Renal pelvis (tissue), 12 donors: ENCODE measurements around the gene EIF4G2. TPM values are rescaled to one million over a fixed set of nuclear protein-coding genes. Genes with fewer than 3 reads are reported as not detected.
"Not testable (repeated sequence)": the region's sequence is repeated elsewhere in the genome, so short reads cannot be mapped to it uniquely, and the experiment has no call there.

Experiments
- DNase-seq: peaks from one replicate; pipeline ENCODE4 v3.0.0-alpha.2; 2013
- long read RNA-seq, 16 experiments: transcript quantifications; one replicate each; lab custom pipeline, GENCODE V29; 2026
- polyA plus RNA-seq, 3 donors: library from polyadenylated mRNA; unstranded; fragments of 120-200 nt; gene quantifications; one replicate each; pipeline ENCODE4 v1.2.1, GENCODE V29; 2013; ENCODE audit not compliant: insufficient read length in 3 of 3

The EIF4G2 gene
- polyA plus RNA-seq, result 100 to 1,000 TPM; 849 to 937 (median 854) TPM
- long read RNA-seq, donor 1, transcript EIF4G2-202 (21 exons, 3,346 nt), result minor isoform, 7 of 187 reads
- long read RNA-seq, donor 1, transcript EIF4G2-228 (2 exons, 523 nt), result minor isoform, 5 of 187 reads
- long read RNA-seq, donor 1, transcript EIF4G2-201 (22 exons, 3,978 nt), result major isoform, 37 of 187 reads
- long read RNA-seq, donor 1, partial matches to known transcripts, result 133 of 187 reads
- long read RNA-seq, donor 1, other reads (novel, unspliced or antisense), result 0 of 187 reads
- long read RNA-seq, donor 2, transcript EIF4G2-228 (2 exons, 523 nt), result minor isoform, 5 of 283 reads
- long read RNA-seq, donor 2, transcript EIF4G2-204 (3 exons, 690 nt), result minor isoform, 7 of 283 reads
- long read RNA-seq, donor 2, transcript EIF4G2-201 (22 exons, 3,978 nt), result major isoform, 65 of 283 reads
- long read RNA-seq, donor 2, partial matches to known transcripts, result 200 of 283 reads
- long read RNA-seq, donor 2, other reads (novel, unspliced or antisense), result 0 of 283 reads
- long read RNA-seq, donor 3, transcript EIF4G2-204 (3 exons, 690 nt), result minor isoform, 9 of 259 reads
- long read RNA-seq, donor 3, transcript EIF4G2-228 (2 exons, 523 nt), result minor isoform, 10 of 259 reads
- long read RNA-seq, donor 3, transcript EIF4G2-201 (22 exons, 3,978 nt), result major isoform, 37 of 259 reads
- long read RNA-seq, donor 3, partial matches to known transcripts, result 195 of 259 reads
- long read RNA-seq, donor 3, other reads (novel, unspliced or antisense), result 0 of 259 reads
- long read RNA-seq, donor 4, transcript EIF4G2-204 (3 exons, 690 nt), result minor isoform, 5 of 179 reads
- long read RNA-seq, donor 4, transcript EIF4G2-201 (22 exons, 3,978 nt), result major isoform, 44 of 179 reads
- long read RNA-seq, donor 4, partial matches to known transcripts, result 124 of 179 reads
- long read RNA-seq, donor 4, other reads (novel, unspliced or antisense), result 0 of 179 reads
- long read RNA-seq, donor 5, transcript EIF4G2-201 (22 exons, 3,978 nt), result major isoform, 16 of 142 reads
- long read RNA-seq, donor 5, partial matches to known transcripts, result 114 of 142 reads
- long read RNA-seq, donor 5, other reads (novel, unspliced or antisense), result 0 of 142 reads
- long read RNA-seq, donor 6, transcript EIF4G2-201 (22 exons, 3,978 nt), result major isoform, 36 of 188 reads
- long read RNA-seq, donor 6, transcript EIF4G2-204 (3 exons, 690 nt), result minor isoform, 8 of 188 reads
- long read RNA-seq, donor 6, partial matches to known transcripts, result 138 of 188 reads
- long read RNA-seq, donor 6, other reads (novel, unspliced or antisense), result 0 of 188 reads
- long read RNA-seq, donor 7, transcript EIF4G2-201 (22 exons, 3,978 nt), result major isoform, 34 of 426 reads
- long read RNA-seq, donor 7, transcript EIF4G2-204 (3 exons, 690 nt), result minor isoform, 12 of 426 reads
- long read RNA-seq, donor 7, transcript EIF4G2-228 (2 exons, 523 nt), result minor isoform, 14 of 426 reads
- long read RNA-seq, donor 7, partial matches to known transcripts, result 357 of 426 reads
- long read RNA-seq, donor 7, other reads (novel, unspliced or antisense), result 0 of 426 reads
- long read RNA-seq, donor 8, transcript EIF4G2-204 (3 exons, 690 nt), result minor isoform, 7 of 128 reads
- long read RNA-seq, donor 8, transcript EIF4G2-201 (22 exons, 3,978 nt), result major isoform, 20 of 128 reads
- long read RNA-seq, donor 8, partial matches to known transcripts, result 92 of 128 reads
- long read RNA-seq, donor 8, other reads (novel, unspliced or antisense), result 0 of 128 reads
- long read RNA-seq, donor 9, transcript EIF4G2-201 (22 exons, 3,978 nt), result major isoform, 36 of 320 reads
- long read RNA-seq, donor 9, transcript EIF4G2-204 (3 exons, 690 nt), result minor isoform, 8 of 320 reads
- long read RNA-seq, donor 9, transcript EIF4G2-228 (2 exons, 523 nt), result minor isoform, 9 of 320 reads
- long read RNA-seq, donor 9, transcript EIF4G2-205 (21 exons, 3,654 nt), result minor isoform, 5 of 320 reads
- long read RNA-seq, donor 9, partial matches to known transcripts, result 255 of 320 reads
- long read RNA-seq, donor 9, other reads (novel, unspliced or antisense), result 0 of 320 reads
- long read RNA-seq, donor 10, transcript EIF4G2-201 (22 exons, 3,978 nt), result major isoform, 26 of 286 reads
- long read RNA-seq, donor 10, transcript EIF4G2-228 (2 exons, 523 nt), result minor isoform, 10 of 286 reads
- long read RNA-seq, donor 10, partial matches to known transcripts, result 241 of 286 reads
- long read RNA-seq, donor 10, other reads (novel, unspliced or antisense), result 0 of 286 reads
- long read RNA-seq, donor 11, transcript EIF4G2-204 (3 exons, 690 nt), result minor isoform, 6 of 181 reads
- long read RNA-seq, donor 11, transcript EIF4G2-228 (2 exons, 523 nt), result minor isoform, 11 of 181 reads
- long read RNA-seq, donor 11, transcript EIF4G2-201 (22 exons, 3,978 nt), result major isoform, 23 of 181 reads
- long read RNA-seq, donor 11, partial matches to known transcripts, result 138 of 181 reads
- long read RNA-seq, donor 11, other reads (novel, unspliced or antisense), result 0 of 181 reads
- long read RNA-seq, donor 12, transcript EIF4G2-201 (22 exons, 3,978 nt), result major isoform, 61 of 304 reads
- long read RNA-seq, donor 12, transcript EIF4G2-204 (3 exons, 690 nt), result minor isoform, 18 of 304 reads
- long read RNA-seq, donor 12, partial matches to known transcripts, result 214 of 304 reads
- long read RNA-seq, donor 12, other reads (novel, unspliced or antisense), result 0 of 304 reads
- long read RNA-seq, donor 13, transcript EIF4G2-201 (22 exons, 3,978 nt), result major isoform, 12 of 123 reads
- long read RNA-seq, donor 13, transcript EIF4G2-228 (2 exons, 523 nt), result minor isoform, 9 of 123 reads
- long read RNA-seq, donor 13, partial matches to known transcripts, result 91 of 123 reads
- long read RNA-seq, donor 13, other reads (novel, unspliced or antisense), result 0 of 123 reads
- long read RNA-seq, donor 14, result 0 reads
- long read RNA-seq, donor 15, transcript EIF4G2-202 (21 exons, 3,346 nt), result minor isoform, 6 of 187 reads
- long read RNA-seq, donor 15, transcript EIF4G2-201 (22 exons, 3,978 nt), result major isoform, 46 of 187 reads
- long read RNA-seq, donor 15, transcript EIF4G2-204 (3 exons, 690 nt), result minor isoform, 9 of 187 reads
- long read RNA-seq, donor 15, partial matches to known transcripts, result 121 of 187 reads
- long read RNA-seq, donor 15, other reads (novel, unspliced or antisense), result 0 of 187 reads
- long read RNA-seq, donor 16, transcript EIF4G2-204 (3 exons, 690 nt), result minor isoform, 9 of 324 reads
- long read RNA-seq, donor 16, transcript EIF4G2-201 (22 exons, 3,978 nt), result major isoform, 39 of 324 reads
- long read RNA-seq, donor 16, transcript EIF4G2-228 (2 exons, 523 nt), result minor isoform, 14 of 324 reads
- long read RNA-seq, donor 16, partial matches to known transcripts, result 252 of 324 reads
- long read RNA-seq, donor 16, other reads (novel, unspliced or antisense), result 0 of 324 reads

DNA sequence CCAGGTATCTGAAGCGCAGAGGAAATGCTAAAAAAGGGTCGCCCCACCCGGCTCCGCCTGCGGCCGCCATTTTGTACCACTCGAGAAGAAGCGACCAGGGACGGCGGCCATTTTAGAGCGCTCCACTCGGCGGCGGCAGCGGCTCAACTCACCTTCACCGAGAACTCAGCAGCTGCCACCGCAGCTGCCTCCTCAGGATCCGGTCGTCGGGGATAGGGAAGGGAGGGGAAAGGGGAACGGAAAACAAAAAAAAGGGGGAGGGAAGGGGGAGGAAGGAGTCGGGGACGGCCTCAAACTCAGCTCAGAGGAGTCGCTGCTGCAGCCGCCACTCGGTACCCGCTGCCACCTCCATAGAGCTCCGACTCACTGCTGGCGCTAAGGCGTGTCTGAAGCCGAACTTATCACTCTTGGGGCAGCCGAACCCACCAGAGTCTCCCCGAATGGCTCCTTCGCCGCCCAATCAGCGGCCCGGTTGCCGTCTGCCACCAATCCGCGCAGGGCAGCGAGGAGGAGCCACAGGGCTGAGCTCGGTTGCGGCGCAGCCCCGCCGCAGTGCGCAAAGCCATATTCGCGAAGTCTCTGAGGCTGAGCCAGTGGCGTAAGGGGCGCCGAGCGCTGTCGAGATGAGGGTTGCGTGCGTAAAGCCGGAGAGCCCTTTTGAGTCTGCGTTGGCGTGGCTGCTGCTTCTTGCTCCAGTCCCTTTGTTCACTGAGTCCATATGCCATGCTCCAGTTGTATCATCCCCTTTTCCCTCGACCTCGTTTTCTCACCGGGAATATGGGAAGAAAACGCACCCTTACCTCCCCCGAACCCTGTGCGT lies at the start of gene EIF4G2:
EIF4G2 (minus strand) TSS at position 374 of the 820 bp plus-strand sequence.
- peak; percentile 98 for DNase-seq

DNA sequence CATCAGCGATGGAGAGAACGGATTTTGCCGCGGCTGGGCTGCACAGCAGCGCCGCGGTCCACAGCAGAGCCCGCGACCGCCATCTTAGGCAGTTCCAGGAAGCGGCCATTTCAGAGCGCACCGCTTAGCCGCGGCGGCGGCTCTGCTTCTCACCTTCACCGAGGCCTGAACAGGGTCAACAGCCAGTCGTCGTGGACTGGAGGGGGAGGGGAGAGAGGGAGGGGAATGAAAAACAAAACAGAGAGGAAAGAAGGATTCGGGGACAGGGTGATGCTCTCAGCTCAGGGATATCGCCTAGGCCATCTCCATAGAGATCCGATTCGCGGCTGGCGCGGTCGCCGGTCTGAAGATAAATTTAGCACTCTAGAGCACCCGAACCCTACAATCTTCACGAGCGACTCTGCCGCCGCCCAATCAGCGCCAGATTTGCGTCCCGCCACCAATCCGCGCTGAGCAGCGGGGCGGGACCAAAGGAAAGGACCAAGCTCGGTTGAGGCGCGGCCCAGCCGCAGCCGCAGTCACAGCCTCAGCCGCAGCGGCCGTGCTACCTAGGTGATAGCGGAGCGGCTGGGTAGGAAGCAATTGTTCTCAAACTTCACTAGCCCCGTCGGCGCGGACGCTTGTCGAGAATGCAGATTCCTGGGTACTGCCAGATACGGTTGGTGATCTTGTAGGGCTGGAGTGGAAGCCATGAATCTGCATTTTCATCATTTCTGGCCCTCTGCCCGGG lies 49.1 kb upstream of the EIF4G2 start, which contains the start of gene ZBED5:
ZBED5 (minus strand) TSS at position 345 of the 730 bp plus-strand sequence. CDS start 3,108 bp downstream, outside the sequence.
- DNase-seq, result peak; percentile 98

DNA sequence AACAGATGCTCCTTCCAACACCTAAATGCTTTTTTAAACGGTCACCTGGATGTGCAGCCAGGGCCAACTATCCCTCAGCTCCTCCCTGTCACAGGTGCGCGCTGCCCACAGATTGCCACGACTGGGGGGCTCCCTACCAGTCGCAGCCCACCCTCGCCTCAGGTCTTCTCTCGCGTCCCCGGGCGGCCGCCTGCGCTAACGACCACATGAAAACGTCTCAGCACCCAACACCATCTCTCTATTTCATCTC lies 48.7 kb upstream of the EIF4G2 start:
- no peak for DNase-seq

DNA sequence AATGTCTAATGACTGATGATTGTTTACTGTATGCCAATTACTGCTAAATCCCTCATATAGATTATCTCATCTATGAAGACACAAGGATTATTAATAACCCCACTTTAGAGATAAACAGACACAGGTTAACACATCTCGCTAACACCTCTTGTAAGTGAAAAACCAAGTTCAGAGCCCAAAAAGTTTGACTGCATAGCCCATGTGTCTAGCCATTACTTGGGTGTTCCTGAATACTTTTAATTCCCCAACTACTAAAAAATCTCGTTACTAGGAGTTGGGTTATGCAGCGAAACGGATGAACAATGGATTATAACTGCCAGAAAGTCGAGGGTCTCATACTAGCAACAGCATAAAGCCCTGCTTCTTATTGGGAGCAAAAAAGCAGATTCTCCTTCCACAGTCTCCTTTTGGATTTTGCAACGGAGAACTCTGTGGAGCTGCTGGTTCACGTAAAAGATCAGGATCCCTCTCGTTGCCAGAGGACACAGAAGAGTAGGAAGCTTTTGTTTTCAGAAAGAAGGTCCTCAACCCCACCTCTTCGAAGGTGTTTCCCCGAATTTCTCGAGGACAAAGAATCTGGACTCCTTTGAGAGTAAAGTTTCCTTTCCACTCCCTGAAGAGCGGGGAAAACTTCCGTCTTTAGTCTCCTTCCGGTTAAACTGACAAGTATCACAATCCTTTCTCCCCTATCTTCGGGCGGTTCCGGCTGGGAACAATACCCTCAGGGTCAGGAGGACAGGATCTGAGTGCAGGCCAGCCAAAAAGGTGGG lies 48.1 kb upstream of the EIF4G2 start:
- DNase-seq, result peak; percentile 56

DNA sequence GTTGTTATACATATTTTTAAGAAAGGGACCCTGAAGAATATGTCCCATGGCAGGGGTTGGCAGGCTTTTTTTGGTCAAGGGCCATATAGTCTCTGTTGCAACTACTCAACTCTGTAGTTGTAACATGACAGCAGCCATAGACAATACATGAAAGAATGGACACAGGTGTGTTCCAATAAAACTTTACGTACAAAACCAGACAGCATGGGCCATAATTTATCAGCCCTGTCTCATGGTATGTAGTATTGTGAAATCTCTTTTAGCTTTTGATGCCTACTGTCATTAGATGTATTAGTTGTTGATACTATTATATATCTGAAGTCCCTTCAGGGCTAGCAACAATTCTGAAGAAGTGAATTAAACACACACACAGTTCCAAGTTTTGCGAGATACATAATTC lies 46.6 kb upstream of the EIF4G2 start:
- no peak for DNase-seq

DNA sequence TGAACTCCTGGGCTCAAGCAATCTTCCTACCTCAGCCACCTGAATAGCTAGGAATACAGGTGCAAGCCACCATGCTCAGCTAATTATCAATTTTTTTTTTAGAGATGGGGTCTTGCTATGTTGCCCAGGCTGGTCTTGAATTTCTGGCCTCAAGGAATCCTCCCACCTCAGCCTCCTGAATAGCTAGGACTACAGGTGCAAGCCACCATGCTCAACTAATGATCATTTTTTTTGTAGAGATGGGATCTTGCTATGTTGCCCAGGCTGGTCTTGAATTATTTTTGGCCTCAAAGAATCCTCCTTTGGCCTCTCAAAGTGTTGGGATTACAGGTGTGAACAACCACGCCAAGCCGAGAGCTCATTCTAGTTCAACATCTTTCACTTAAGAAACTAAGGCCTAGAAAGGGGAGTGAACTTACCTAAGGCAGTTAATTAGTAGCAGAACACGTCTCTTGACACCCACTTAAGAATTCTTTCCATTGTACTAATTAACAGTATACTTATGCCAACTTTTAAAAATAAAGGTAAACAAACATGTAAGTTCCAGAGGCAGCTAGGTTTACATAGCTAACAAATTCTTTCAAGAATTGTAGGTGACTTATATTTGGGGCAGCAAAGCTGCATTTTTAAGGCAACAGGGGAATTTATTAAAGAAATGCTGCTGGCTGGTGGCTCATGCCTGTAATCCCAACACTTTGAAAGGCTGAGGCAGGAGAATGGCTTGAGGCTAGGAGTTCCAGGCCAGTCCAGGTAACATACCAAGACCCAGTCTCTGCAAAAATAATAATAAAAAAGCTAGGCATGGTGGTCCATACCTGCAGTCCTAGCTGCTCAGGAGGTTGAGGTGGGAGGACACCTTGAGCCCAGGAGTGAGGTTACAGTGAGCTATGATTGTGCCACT lies 39.5 kb upstream of the EIF4G2 start:
- no peak for DNase-seq

DNA sequence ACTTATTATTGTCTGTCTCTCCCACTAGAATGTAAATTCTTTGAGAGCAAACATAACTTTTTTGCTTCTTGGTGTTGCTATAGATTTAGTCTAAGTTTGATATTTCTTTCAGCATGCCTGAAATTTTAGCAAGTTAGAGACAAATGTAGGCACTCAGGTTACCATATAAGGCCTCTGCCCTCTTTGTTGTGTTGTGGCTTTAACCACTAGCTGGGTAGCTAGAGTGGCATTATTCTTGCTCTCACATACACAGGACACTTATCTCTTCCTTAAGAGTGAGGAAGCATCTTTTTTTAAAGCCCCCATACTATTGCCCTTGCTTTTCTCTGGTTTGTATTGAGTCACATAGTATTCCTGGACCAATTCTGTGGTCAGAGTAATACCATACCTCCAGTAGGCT lies 37.9 kb upstream of the EIF4G2 start:
- DNase-seq, result no peak

DNA sequence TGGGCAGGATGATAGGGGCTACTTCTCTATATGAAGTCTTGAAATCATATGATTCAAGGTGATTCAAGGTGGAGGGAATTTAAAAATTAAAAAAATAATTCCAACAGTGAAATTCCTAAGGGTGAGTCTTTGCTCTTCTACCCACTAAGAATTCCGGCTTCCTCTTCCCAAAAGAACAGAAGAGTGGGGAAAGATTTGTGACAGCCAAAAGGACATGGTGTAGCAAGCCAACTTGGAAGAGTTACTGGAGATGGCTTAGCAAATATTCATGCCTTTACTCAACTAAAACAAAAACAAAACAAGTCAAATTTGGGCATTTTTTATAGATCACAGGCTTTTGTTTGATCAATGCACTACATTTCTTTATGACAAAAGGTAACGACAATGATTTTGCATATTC lies 36.9 kb upstream of the EIF4G2 start:
- DNase-seq, result no peak

DNA sequence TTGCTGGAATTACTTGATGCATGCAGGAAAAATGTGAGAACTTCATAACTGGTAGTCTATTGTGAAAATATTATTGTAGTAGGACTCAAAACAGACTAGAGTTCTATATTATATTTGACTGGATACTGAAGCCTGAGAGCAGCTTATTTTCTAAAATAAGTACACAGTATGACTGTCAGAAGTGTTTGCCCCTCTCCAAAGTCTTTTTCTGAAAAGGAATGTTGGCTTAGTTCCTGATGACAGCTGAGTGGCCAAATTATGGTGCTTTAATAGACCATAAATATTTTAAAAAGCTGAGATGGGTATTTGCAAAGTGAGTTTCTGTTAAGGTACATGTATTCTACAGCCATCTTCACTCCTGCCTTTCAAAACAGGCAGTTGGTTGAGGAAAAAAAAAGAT lies 36.1 kb upstream of the EIF4G2 start:
- DNase-seq, result no peak

DNA sequence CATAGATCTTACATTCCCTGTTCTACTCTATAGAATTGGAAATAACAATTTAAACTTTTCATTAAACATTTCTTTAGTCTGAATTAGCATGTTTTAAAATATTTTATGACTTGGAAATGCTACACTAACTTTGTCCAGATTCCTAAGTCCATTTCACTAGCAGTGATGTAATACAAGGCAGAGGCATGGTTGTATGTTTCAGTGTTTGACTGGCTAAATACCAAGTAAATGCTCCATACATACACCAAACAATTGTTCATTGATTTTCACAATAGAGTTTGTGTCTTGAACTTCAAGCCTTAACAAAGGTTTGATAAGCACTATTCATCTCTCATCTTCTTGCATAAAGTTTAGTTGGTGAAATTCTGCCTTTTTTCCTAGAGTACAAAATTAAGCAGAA lies 35.6 kb upstream of the EIF4G2 start:
- no peak for DNase-seq

DNA sequence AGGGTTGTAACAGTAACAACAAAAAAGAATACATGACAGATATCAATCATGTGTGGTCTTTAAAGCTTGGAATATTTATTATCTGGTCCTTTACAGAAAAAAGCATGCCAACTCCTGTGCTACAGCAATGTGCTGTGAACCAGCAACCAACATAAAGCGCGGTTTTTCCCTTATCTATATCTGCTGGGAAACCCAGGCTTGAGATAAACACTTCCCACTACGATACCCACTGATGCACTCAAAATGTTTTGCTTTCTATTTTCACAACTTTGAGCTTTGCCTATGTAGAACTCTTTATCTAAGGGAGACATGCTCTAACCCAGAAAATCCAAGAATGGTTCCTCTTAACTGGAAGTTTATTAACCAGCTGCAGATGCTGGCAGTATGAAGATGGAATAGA lies 30.2 kb upstream of the EIF4G2 start:
- no peak for DNase-seq

DNA sequence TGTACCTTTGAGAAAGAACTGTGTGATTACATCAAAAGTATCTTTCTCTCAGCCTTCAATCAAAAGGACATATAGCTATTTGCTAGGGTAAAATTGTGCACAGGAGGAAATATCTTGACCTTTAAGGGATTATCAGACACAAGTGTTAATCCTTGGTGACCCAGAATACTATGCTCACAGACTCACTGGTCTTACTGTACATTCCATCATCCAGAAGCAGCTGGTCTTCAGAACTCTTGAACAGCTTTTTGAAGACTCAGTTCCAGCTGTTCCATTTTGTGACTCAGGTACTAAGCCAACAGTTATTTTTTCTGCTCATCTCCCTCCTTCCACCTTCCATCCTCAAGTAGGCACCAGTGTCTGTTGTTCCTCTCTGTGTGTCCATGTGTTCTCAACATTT lies 29.4 kb upstream of the EIF4G2 start:
- DNase-seq, result no peak

DNA sequence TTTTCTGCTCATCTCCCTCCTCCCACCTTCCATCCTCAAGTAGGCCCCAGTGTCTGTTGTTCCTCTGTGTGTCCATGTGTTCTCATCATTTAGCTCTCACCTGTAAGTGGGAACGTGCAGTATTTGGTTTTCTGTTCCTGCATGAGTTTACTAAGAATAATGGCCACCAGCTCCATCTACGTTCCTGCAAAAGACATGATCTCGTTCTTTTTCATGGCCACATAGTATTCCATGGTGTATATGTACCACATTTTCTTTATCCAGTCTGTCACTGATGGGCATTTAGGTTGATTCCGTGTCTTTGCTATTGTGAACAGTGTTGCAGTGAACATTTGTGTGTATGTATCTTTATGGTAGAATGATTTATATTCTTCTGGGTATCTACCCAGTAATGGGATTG lies 28.2 kb upstream of the EIF4G2 start:
- DNase-seq, result not testable (repeated sequence)

DNA sequence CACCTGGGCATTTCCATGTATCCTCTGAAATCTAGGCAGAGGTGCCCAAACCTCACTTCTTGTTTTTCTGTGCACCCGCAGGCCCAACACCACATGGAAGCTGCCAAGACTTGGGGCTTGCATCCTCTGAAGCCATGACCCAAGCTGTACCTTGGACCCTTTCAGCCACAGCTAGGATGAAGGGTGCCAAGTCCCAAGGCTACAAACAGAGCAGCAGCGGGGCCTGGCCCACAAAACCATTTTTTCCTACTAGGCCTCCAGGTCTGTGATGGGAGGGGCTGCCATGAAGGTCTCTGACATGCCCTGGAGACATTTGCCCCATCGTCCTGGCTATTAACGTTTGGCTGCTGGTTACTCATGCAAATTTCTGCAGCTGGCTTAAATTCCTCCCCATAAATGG lies 20.4 kb upstream of the EIF4G2 start:
- DNase-seq, result no peak
